GM12878 (cell line): ENCODE data around the gene DPYSL3.

Experiments used
- CHD1 ChIP-seq: IDR thresholded peaks from 2 replicates; pipeline ENCODE4 v1.6.1; 2012; ENCODE audit warnings: low read depth, low read length, improper control_type of control experiment
- CTCF ChIP-seq, 3 experiments: IDR thresholded peaks in 2 of 3; conservative IDR thresholded peaks in 1 of 3; 2 replicates each; pipeline ENCODE4 v1.5.1; 2011; ENCODE audit warnings: low read depth in 3 of 3, low read length in 3 of 3, mild to moderate bottlenecking in 3 of 3, control low read depth in 2 of 3, moderate library complexity in 2 of 3, inconsistent platforms in 1 of 3, mixed read lengths in 1 of 3; ENCODE audit not compliant: control insufficient read depth in 2 of 3, insufficient read depth in 1 of 3; ENCODE audit errors: extremely low read depth in 1 of 3
- EGR1 ChIP-seq, 2 experiments: IDR thresholded peaks; 1 replicate in 1 of 2; 2 replicates in 1 of 2; pipeline ENCODE4 v1.6.1; 2011 to 2012; ENCODE audit warnings: low read depth in 2 of 2, low read length in 2 of 2, borderline replicate concordance in 1 of 2, mild to moderate bottlenecking in 1 of 2, moderate library complexity in 1 of 2
- EP300 ChIP-seq, 2 experiments: fragments of 150-350 bp in 1 of 2; IDR thresholded peaks; 2 replicates each; pipeline ENCODE4 v1.6.1; 2011 to 2012; ENCODE audit warnings: low read depth in 2 of 2, low read length in 2 of 2, borderline replicate concordance in 1 of 2, improper control_type of control experiment in 1 of 2, inconsistent platforms in 1 of 2; ENCODE audit not compliant: control insufficient read depth in 1 of 2
- GATAD2B ChIP-seq: fragments of 450-650 bp; conservative IDR thresholded peaks from 2 replicates; pipeline ENCODE4 v1.6.1; 2017; ENCODE audit warnings: low read depth, mild to moderate bottlenecking, moderate library complexity
- IKZF2 ChIP-seq, 2 experiments: fragments of 450-650 bp; IDR thresholded peaks; 2 replicates each; pipeline ENCODE4 v1.6.1; 2017; ENCODE audit warnings: mild to moderate bottlenecking in 2 of 2, moderate library complexity in 2 of 2
- JUND ChIP-seq: IDR thresholded peaks from 2 replicates; pipeline ENCODE4 v1.6.1; 2012; ENCODE audit warnings: low read depth, mild to moderate bottlenecking, low read length, improper control_type of control experiment, moderate library complexity
- MTA3 ChIP-seq: IDR thresholded peaks from 2 replicates; pipeline ENCODE4 v1.6.1; 2012; ENCODE audit warnings: low read length, inconsistent platforms, borderline replicate concordance
- POLR2AphosphoS5 ChIP-seq: IDR thresholded peaks from 2 replicates; pipeline ENCODE4 v1.6.1; 2011; ENCODE audit warnings: mild to moderate bottlenecking, low read length, inconsistent platforms
- SIN3A ChIP-seq: IDR thresholded peaks from 2 replicates; pipeline ENCODE4 v1.6.1; 2012; ENCODE audit warnings: low read depth, low read length, improper control_type of control experiment
- SMC3 ChIP-seq: IDR thresholded peaks from 2 replicates; pipeline ENCODE4 v1.6.1; 2011; ENCODE audit warnings: low read length, improper control_type of control experiment, borderline replicate concordance
- YBX1 ChIP-seq: fragments of 450-650 bp; IDR thresholded peaks from 2 replicates; pipeline ENCODE4 v1.6.1; 2016; ENCODE audit warnings: antibody characterized with exemption
- ZBTB4 ChIP-seq: fragments of 450-650 bp; formaldehyde crosslinking; IDR thresholded peaks from 2 replicates; pipeline ENCODE4 v1.4.0; 2022; ENCODE audit warnings: mild to moderate bottlenecking, moderate library complexity
- TF ChIP-seq, protein P1 (sequence below): IDR thresholded peaks from 2 replicates; pipeline ENCODE4 v1.6.1; 2012; ENCODE audit warnings: low read depth, low read length, improper control_type of control experiment

- TF ChIP-seq ZBTB4 (CRISPR knock-in tag) (no peak), EGR1 (IDR thresholded peaks at IDR 0.05; ENCODE audit: borderline replicate concordance in 1 of 2, low read depth in 2 of 2, low read length in 2 of 2) (no peak), GATAD2B (no peak), JUND (no peak), SIN3A (no peak), MTA3 (no peak), IKZF2 (IDR thresholded peaks at IDR 0.05) (no peak), POLR2AphosphoS5 (no peak), EP300 (IDR thresholded peaks at IDR 0.05; ENCODE audit: borderline replicate concordance in 1 of 2, control insufficient read depth in 1 of 2, low read depth in 2 of 2, low read length in 2 of 2) (no peak), YBX1 (no peak), SMC3 (no peak), CTCF (IDR thresholded peaks at IDR 0.05 in 2 of 3, conservative IDR thresholded peaks at IDR 0.05 in 1 of 3; ENCODE audit: control insufficient read depth in 2 of 3, extremely low read depth in 1 of 3, insufficient read depth in 1 of 3, low read depth in 3 of 3, low read length in 3 of 3) (no peak), CHD1 (no peak)
- TF ChIP-seq, protein P1, sequence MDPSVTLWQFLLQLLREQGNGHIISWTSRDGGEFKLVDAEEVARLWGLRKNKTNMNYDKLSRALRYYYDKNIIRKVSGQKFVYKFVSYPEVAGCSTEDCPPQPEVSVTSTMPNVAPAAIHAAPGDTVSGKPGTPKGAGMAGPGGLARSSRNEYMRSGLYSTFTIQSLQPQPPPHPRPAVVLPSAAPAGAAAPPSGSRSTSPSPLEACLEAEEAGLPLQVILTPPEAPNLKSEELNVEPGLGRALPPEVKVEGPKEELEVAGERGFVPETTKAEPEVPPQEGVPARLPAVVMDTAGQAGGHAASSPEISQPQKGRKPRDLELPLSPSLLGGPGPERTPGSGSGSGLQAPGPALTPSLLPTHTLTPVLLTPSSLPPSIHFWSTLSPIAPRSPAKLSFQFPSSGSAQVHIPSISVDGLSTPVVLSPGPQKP, result no peak
These were observed 28.5 kb downstream of the DPYSL3 start for GRCh38 chr5:147481376-147481775.
